SKM-1 treated with dmso at 0.1 percent for 144 hours (cell line): Measurements from ENCODE around the gene POLN.

ENCODE experiments used
- DNase-seq: peaks from one replicate; lab custom pipeline; 2025; ENCODE audit not compliant: unreplicated experiment; lab: John Stamatoyannopoulos, UW

Gene POLN

GRCh38 chr4:2072971-2073807 is 168.7 kb downstream of the POLN start:
- no peak for DNase-seq

- DNase-seq: no peak
These were observed 169.7 kb downstream of the POLN start for GRCh38 chr4:2071912-2072867.

- no peak for DNase-seq
These were observed 170.5 kb downstream of the POLN start for GRCh38 chr4:2071252-2071911.

- no peak for DNase-seq
These were observed 171.3 kb downstream of the POLN start for GRCh38 chr4:2070421-2071251.

- no peak for DNase-seq
These were observed 171.9 kb downstream of the POLN start for GRCh38 chr4:2069986-2070385.

- no peak for DNase-seq
These were observed 172.6 kb downstream of the POLN start for GRCh38 chr4:2069161-2069971.

GRCh38 chr4:2068566-2068965 is 173.4 kb downstream of the POLN start:
- no peak for DNase-seq

GRCh38 chr4:2068198-2068470 is 173.8 kb downstream of the POLN start:
- DNase-seq: no peak

GRCh38 chr4:2067446-2068197 is 174.3 kb downstream of the POLN start:
- DNase-seq: no peak

- DNase-seq: no peak
These were observed 175.1 kb downstream of the POLN start for GRCh38 chr4:2066571-2067445.

GRCh38 chr4:2066011-2066551 is 175.8 kb downstream of the POLN start:
- no peak for DNase-seq

GRCh38 chr4:2065106-2065930 is 176.6 kb downstream of the POLN start:
- DNase-seq: no peak

GRCh38 chr4:2064276-2064991 is 177.5 kb downstream of the POLN start:
- no peak for DNase-seq

GRCh38 chr4:2063557-2064275 is 178.2 kb downstream of the POLN start:
- DNase-seq: no peak

- DNase-seq: no peak
These were observed 179.0 kb downstream of the POLN start for GRCh38 chr4:2062808-2063524.
